T-cell (primary cell): ENCODE data around the gene MOK. TPM values are rescaled to one million over a fixed set of nuclear protein-coding genes. Genes with fewer than 3 reads are reported as not detected.

Experiments used
- ATAC-seq, 4 experiments: fragments of 200-7000 bp in 3 of 4; fragments of 150-1000 bp in 1 of 4; cut with Tn5 transposase; replicated peaks in 1 of 4; 1 replicate in 3 of 4; 2 replicates in 1 of 4; pipeline ENCODE4 v1.10.0; 2021; ENCODE audit warnings: moderate library complexity in 3 of 4, mild to moderate bottlenecking in 2 of 4, moderate number of reproducible peaks in 1 of 4
- CTCF ChIA-PET, 2 donors: fragments of 300-600 bp; sonication (Branson Sonifier 250); formaldehyde crosslinking; loops; one replicate each; lab custom pipeline; 2022; ENCODE audit warnings: antibody characterized with exemption in 2 of 2; lab: Charles Lee
- POLR2A ChIA-PET, 2 donors: fragments of 300-600 bp; sonication (Branson Sonifier 250); formaldehyde crosslinking; loops; one replicate each; lab custom pipeline; 2022; ENCODE audit warnings: antibody characterized with exemption in 2 of 2; lab: Charles Lee
- DNase-seq, 35 experiments: peaks; one replicate each; pipeline versions ENCODE4 v3.0.0 to v3.0.0-alpha.2; 2013 to 2023
- H3K27ac ChIP-seq: one replicate; pipeline ENCODE4 v1.5.1; 2013; ENCODE audit warnings: low read length
- H3K27me3 ChIP-seq, 2 experiments: replicated peaks in 1 of 2; 1 replicate in 1 of 2; 2 replicates in 1 of 2; pipeline versions ENCODE4 v1.6.1 to v1.7.0; 2013; ENCODE audit warnings: low read length in 1 of 2, mixed read lengths in 1 of 2; ENCODE audit not compliant: control insufficient read depth in 2 of 2, insufficient read depth in 2 of 2; ENCODE audit errors: extremely low read depth in 1 of 2
- H3K36me3 ChIP-seq, 2 donors: 1 replicate in 1 of 2; 2 replicates in 1 of 2; pipeline versions ENCODE4 v1.6.1 to v1.7.0; 2013; ENCODE audit warnings: low read length in 1 of 2; ENCODE audit not compliant: control insufficient read depth in 2 of 2, insufficient read depth in 1 of 2; ENCODE audit errors: extremely low read depth in 1 of 2
- H3K4me1 ChIP-seq, 2 experiments: 1 replicate in 1 of 2; 2 replicates in 1 of 2; pipeline versions ENCODE4 v1.6.1 to v1.7.0; 2013; ENCODE audit warnings: low read length in 2 of 2, mixed read lengths in 1 of 2; ENCODE audit not compliant: insufficient read depth in 2 of 2, control insufficient read depth in 1 of 2; ENCODE audit errors: extremely low read depth in 1 of 2
- H3K4me3 ChIP-seq, 2 donors: 1 replicate in 1 of 2; 2 replicates in 1 of 2; pipeline versions ENCODE4 v1.5.1 to v1.7.0; 2013; ENCODE audit warnings: mild to moderate bottlenecking in 2 of 2, low read length in 1 of 2, moderate library complexity in 1 of 2; ENCODE audit not compliant: control insufficient read depth in 1 of 2; ENCODE audit errors: extremely low read depth in 1 of 2
- H3K9me3 ChIP-seq: 2 replicates; pipeline ENCODE4 v1.7.0; 2013
- H3K27ac Mint-ChIP-seq, 2 donors: one replicate each; pipeline ENCODE4 v1.8.0; 2020 to 2021; ENCODE audit warnings: mild to moderate bottlenecking in 2 of 2, mixed read lengths in 2 of 2
- H3K27me3 Mint-ChIP-seq, 2 donors: one replicate each; pipeline ENCODE4 v1.8.0; 2021 to 2022; ENCODE audit warnings: mixed read lengths in 2 of 2
- H3K36me3 Mint-ChIP-seq: one replicate; pipeline ENCODE4 v1.8.0; 2021; ENCODE audit warnings: mixed read lengths
- H3K4me1 Mint-ChIP-seq, 3 donors: one replicate each; pipeline ENCODE4 v1.8.0; 2020 to 2022; ENCODE audit warnings: mixed read lengths in 3 of 3, mild to moderate bottlenecking in 1 of 3
- H3K4me3 Mint-ChIP-seq, 3 donors: one replicate each; pipeline ENCODE4 v1.8.0; 2020 to 2022; ENCODE audit warnings: mild to moderate bottlenecking in 3 of 3, mixed read lengths in 3 of 3, moderate library complexity in 3 of 3
- H3K9me3 Mint-ChIP-seq, 3 donors: one replicate each; pipeline ENCODE4 v1.8.0; 2020 to 2022; ENCODE audit warnings: mixed read lengths in 3 of 3
- WGBS: methylation state at CpG from one replicate; pipeline ENCODE4 v1.1.5; 2013; ENCODE audit warnings: missing lambda C conversion rate; ENCODE audit not compliant: insufficient coverage; 5-methylcytosine and 5-hydroxymethylcytosine counted together
- total RNA-seq, 35 experiments: library from RNA in 6 of 35; stranded (reverse) in 6 of 35; fragments of 120-200 nt in 1 of 35; gene quantifications; one replicate each; pipeline versions ENCODE4 v1.2.1 to v1.2.4 and lab custom pipeline; 2013 to 2026

The MOK gene
- total RNA-seq, 5 donors from 2014 or later (not counting 1 experiment from before 2014, with no cell fraction given) = 0.77 to 4.1 (median 1.9) TPM

- no peak overlapping the region for H3K4me3 Mint-ChIP-seq
- no peak overlapping the region for H3K27ac Mint-ChIP-seq
- POLR2A ChIA-PET = no interaction called here
Measured at GRCh38 chr14:102326583-102326982, 21.6 kb upstream of the MOK start.

GRCh38 chr14:102325791-102326345 is 20.9 kb upstream of the MOK start:
- no peaks in the 10 kb centered on the region for H3K27me3 ChIP-seq
- Mint-ChIP-seq H3K4me1 (peaks cover 8 to 22% (median 17%) of the 10 kb centered on the region in 3 donors), H3K27ac (no peak overlapping the region), H3K4me3 (no peak overlapping the region), H3K27me3 (no peaks in the 10 kb centered on the region), H3K36me3 (peaks cover 7% of the 10 kb centered on the region), H3K9me3 (no peaks in the 10 kb centered on the region)
- H3K36me3 ChIP-seq = peaks cover 3 to 4% of the 10 kb centered on the region in 2 donors
- H3K27ac ChIP-seq = no peak overlapping the region
- DNase-seq (no peak), ATAC-seq (no peak)
- ChIA-PET POLR2A (no interaction called here), CTCF (interaction anchor here in 1 of 2 donors (0.6 kb wide), 1 partner anchor 65 kb away, joined by 3 read pairs; no protein-coding TSS in a partner anchor)
- WGBS = 94% methylated on average over 8 of the region's 9 CpGs
- H3K9me3 ChIP-seq = no peaks in the 10 kb centered on the region
- H3K4me3 ChIP-seq = no peak overlapping the region
- peaks cover under 1 to 3% of the 10 kb centered on the region in 2 experiments for H3K4me1 ChIP-seq

More at GRCh38 chr14:102326583-102326982, 21.6 kb upstream of the MOK start:
- peaks cover 7% of the 10 kb centered on the region for H3K36me3 Mint-ChIP-seq
- no peak for DNase-seq
- H3K4me3 ChIP-seq = no peak overlapping the region
- no peaks in the 10 kb centered on the region for H3K27me3 ChIP-seq
- no peak for ATAC-seq
- no peaks in the 10 kb centered on the region for H3K9me3 Mint-ChIP-seq
- H3K4me1 Mint-ChIP-seq = peaks cover 2 to 16% (median 11%) of the 10 kb centered on the region in 3 donors
- 100% methylated on average over 13 of the region's 14 CpGs for WGBS
- no peaks in the 10 kb centered on the region for H3K9me3 ChIP-seq
- H3K27me3 Mint-ChIP-seq = no peaks in the 10 kb centered on the region
- no peak overlapping the region for H3K27ac ChIP-seq
- CTCF ChIA-PET = interaction anchor here in 1 of 2 donors (0.6 kb wide), 1 partner anchor 40 kb away, joined by 3 read pairs; no protein-coding TSS in a partner anchor
- H3K4me1 ChIP-seq = no peaks in the 10 kb centered on the region
- peaks cover 4 to 5% of the 10 kb centered on the region in 2 donors for H3K36me3 ChIP-seq

- Mint-ChIP-seq H3K27ac (peak overlapping the region; percentile 36 to 43), H3K27me3 (no peaks in the 10 kb centered on the region), H3K4me3 (no peak overlapping the region), H3K36me3 (peaks cover 4% of the 10 kb centered on the region), H3K4me1 (peaks cover 25 to 40% (median 36%) of the 10 kb centered on the region in 3 donors), H3K9me3 (no peaks in the 10 kb centered on the region)
- peaks cover 3 to 4% of the 10 kb centered on the region in 2 donors for H3K36me3 ChIP-seq
- no peak overlapping the region for H3K27ac ChIP-seq
- WGBS = 58% methylated on average over 4 of the region's 8 CpGs
- H3K9me3 ChIP-seq = no peaks in the 10 kb centered on the region
- peak in 6 of 35 experiments; percentile 8 to 49 (median 16) for DNase-seq
- no peaks in the 10 kb centered on the region for H3K27me3 ChIP-seq
- no peak overlapping the region for H3K4me3 ChIP-seq
- POLR2A ChIA-PET = no interaction called here
- H3K4me1 ChIP-seq = peaks cover 20 to 24% of the 10 kb centered on the region in 2 experiments
- CTCF ChIA-PET = no interaction called here
- ATAC-seq = no peak
Measured at GRCh38 chr14:102323102-102323501, 18.1 kb upstream of the MOK start.

- Mint-ChIP-seq H3K27ac (peak overlapping the region in 1 of 2 donors; percentile 94), H3K9me3 (no peaks in the 10 kb centered on the region), H3K4me1 (peaks cover 39 to 53% (median 47%) of the 10 kb centered on the region in 3 donors), H3K4me3 (peak overlapping the region in 2 of 3 donors; percentile 26 to 89), H3K27me3 (peaks cover 0 to 2% of the 10 kb centered on the region in 2 donors), H3K36me3 (peaks cover 4% of the 10 kb centered on the region)
- Histone ChIP-seq H3K4me3 (no peak overlapping the region), H3K36me3 (peaks cover 3 to 4% of the 10 kb centered on the region in 2 donors), H3K4me1 (peaks cover 26 to 36% of the 10 kb centered on the region in 2 experiments), H3K27ac (no peak overlapping the region), H3K27me3 (no peaks in the 10 kb centered on the region), H3K9me3 (no peaks in the 10 kb centered on the region)
- WGBS = 96% methylated on average over 2 of the region's 12 CpGs
- ChIA-PET CTCF (interaction anchor here in 1 of 2 donors (0.5 to 0.6 kb wide), 2 partner anchors 21 to 43 kb away, joined by 3 to 4 read pairs; no protein-coding TSS in a partner anchor), POLR2A (interaction anchor here in 1 of 2 donors (0.5 kb wide), 1 partner anchor 272 kb away, joined by 3 read pairs; no protein-coding TSS in a partner anchor)
- DNase-seq (no peak), ATAC-seq (no peak)
Measured at GRCh38 chr14:102321456-102322422, 16.8 kb upstream of the MOK start.

- 92% methylated on average over 10 of the region's 17 CpGs for WGBS
- Mint-ChIP-seq H3K27ac (peak overlapping the region; percentile 93 to 94), H3K27me3 (peaks cover 0 to 2% of the 10 kb centered on the region in 2 donors), H3K4me1 (peaks cover 43 to 59% (median 52%) of the 10 kb centered on the region in 3 donors), H3K4me3 (peak overlapping the region; percentile 80 to 95 (median 89)), H3K9me3 (no peaks in the 10 kb centered on the region), H3K36me3 (no peaks in the 10 kb centered on the region)
- ATAC-seq (no peak), DNase-seq (no peak)
- peaks cover 0 to 4% of the 10 kb centered on the region in 2 donors for H3K36me3 ChIP-seq
- ChIA-PET CTCF (interaction anchor here (0.5 to 1.5 kb wide), 4 partner anchors 15 to 361 kb away, joined by 3 to 4 read pairs (median 4); no protein-coding TSS in a partner anchor), POLR2A (interaction anchor here in 1 of 2 donors (0.7 kb wide), 1 partner anchor 355 kb away, joined by 3 read pairs; no protein-coding TSS in a partner anchor)
- no peaks in the 10 kb centered on the region for H3K27me3 ChIP-seq
- H3K4me3 ChIP-seq = peak overlapping the region in 1 of 2 donors; percentile 70
- peak overlapping the region; percentile 92 for H3K27ac ChIP-seq
- H3K4me1 ChIP-seq = peaks cover 28 to 44% of the 10 kb centered on the region in 2 experiments
- H3K9me3 ChIP-seq = no peaks in the 10 kb centered on the region
Measured at GRCh38 chr14:102320671-102321455, 15.9 kb upstream of the MOK start.
